Choroid plexus epithelial cell (primary cell): ENCODE measurements around the gene ECI1.
"Not testable (repeated sequence)": the region's sequence is repeated elsewhere in the genome, so short reads cannot be mapped to it uniquely, and the experiment has no call there.

Experiments used
- DNase-seq: peaks from one replicate; pipeline ENCODE4 v3.0.0-alpha.2; 2010; ENCODE audit warnings: low read depth
- H3K4me3 ChIP-seq: 2 replicates; pipeline ENCODE4 v1.5.1; 2011; ENCODE audit warnings: low read depth, mild to moderate bottlenecking, control low read depth, low read length, moderate library complexity
- TF ChIP-seq, protein P1 (sequence below): conservative IDR thresholded peaks from 2 replicates; pipeline ENCODE4 v1.5.1; 2011; ENCODE audit warnings: low read depth, mild to moderate bottlenecking, control low read depth, inconsistent platforms, low read length, moderate library complexity

Gene ECI1

DNA sequence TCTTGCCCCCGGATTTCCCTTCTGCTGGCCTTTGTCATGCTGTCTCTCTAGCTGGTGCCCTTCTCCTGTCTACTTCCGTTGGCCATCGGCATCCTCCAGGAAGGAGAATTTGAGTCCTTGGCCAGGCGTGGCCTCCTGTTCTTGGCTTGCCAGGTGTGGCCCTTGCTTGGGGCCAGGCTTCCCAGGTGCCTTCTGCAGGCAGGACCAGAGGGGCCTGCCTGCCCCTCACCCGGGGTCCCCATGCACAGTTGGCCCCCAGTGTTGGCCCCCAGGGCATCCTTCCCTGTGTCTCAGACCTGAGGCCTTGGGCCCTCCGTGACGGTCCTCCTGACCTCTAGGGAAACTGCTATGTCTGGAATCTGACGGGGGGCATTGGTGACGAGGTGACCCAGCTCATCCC, 43.5 kb downstream of the ECI1 start:
- TF ChIP-seq, protein P1, sequence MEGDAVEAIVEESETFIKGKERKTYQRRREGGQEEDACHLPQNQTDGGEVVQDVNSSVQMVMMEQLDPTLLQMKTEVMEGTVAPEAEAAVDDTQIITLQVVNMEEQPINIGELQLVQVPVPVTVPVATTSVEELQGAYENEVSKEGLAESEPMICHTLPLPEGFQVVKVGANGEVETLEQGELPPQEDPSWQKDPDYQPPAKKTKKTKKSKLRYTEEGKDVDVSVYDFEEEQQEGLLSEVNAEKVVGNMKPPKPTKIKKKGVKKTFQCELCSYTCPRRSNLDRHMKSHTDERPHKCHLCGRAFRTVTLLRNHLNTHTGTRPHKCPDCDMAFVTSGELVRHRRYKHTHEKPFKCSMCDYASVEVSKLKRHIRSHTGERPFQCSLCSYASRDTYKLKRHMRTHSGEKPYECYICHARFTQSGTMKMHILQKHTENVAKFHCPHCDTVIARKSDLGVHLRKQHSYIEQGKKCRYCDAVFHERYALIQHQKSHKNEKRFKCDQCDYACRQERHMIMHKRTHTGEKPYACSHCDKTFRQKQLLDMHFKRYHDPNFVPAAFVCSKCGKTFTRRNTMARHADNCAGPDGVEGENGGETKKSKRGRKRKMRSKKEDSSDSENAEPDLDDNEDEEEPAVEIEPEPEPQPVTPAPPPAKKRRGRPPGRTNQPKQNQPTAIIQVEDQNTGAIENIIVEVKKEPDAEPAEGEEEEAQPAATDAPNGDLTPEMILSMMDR = no peak
- no peak for DNase-seq
- no peak overlapping the region for H3K4me3 ChIP-seq

DNA sequence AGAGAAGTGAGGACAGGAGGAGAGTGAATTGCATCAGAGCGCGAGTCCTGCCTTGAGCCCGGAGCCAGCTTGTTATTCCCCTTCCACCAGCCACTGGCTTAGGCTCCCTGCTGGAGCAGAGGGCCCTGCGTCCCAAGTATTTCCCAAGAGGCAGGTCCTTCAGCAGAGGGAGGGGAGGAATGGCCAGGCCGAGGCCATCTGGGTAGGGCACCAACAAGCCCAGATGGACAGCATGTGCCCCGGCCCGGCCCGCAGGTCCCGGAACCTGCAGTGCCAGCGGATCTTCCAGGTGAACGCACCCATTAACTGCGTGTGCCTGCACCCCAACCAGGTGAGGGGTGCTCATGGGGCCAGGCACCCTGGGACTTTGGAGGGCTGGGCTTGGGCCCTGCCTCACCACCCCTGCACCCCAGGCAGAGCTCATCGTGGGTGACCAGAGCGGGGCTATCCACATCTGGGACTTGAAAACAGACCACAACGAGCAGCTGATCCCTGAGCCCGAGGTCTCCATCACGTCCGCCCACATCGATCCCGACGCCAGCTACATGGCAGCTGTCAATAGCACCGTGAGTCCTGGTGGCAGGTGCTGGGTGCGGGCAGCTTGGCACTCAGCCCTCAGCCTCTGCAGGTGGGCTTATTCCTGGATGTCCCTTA, 44.5 kb downstream of the ECI1 start:
- no peak overlapping the region for H3K4me3 ChIP-seq
- peak; percentile 20 for DNase-seq
- TF ChIP-seq, protein P1 = no peak

DNA sequence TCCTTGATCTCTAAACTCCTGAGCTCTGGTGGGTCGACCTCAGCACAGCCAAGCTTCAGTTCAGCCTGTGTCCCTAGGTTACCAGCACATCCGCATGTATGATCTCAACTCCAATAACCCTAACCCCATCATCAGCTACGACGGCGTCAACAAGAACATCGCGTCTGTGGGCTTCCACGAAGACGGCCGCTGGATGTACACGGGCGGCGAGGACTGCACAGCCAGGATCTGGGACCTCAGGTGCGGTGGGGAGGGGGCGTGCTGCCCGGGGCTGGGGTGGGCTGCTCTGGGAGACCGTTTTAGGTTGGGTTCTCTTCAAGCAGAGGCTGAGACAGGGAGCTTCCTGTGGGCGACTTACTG, 45.0 kb downstream of the ECI1 start:
- TF ChIP-seq, protein P1 = no peak
- no peak for DNase-seq
- H3K4me3 ChIP-seq = peak overlapping the region; percentile 79

DNA sequence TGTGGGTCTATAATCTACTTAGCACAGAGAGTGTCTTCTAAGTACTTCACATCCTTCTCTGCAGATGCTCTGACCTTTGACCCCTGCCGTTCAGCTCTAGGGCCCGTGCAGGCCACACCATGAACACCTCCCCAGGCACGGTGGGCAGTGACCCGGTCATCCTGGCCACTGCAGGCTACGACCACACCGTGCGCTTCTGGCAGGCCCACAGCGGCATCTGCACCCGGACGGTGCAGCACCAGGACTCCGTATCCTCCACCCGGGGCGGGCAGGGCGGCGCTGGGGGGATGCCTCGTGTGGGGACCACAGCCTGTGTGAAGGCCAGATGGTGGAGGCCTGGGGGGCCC, 45.4 kb downstream of the ECI1 start:
- TF ChIP-seq, protein P1 = no peak
- DNase-seq = no peak

DNA sequence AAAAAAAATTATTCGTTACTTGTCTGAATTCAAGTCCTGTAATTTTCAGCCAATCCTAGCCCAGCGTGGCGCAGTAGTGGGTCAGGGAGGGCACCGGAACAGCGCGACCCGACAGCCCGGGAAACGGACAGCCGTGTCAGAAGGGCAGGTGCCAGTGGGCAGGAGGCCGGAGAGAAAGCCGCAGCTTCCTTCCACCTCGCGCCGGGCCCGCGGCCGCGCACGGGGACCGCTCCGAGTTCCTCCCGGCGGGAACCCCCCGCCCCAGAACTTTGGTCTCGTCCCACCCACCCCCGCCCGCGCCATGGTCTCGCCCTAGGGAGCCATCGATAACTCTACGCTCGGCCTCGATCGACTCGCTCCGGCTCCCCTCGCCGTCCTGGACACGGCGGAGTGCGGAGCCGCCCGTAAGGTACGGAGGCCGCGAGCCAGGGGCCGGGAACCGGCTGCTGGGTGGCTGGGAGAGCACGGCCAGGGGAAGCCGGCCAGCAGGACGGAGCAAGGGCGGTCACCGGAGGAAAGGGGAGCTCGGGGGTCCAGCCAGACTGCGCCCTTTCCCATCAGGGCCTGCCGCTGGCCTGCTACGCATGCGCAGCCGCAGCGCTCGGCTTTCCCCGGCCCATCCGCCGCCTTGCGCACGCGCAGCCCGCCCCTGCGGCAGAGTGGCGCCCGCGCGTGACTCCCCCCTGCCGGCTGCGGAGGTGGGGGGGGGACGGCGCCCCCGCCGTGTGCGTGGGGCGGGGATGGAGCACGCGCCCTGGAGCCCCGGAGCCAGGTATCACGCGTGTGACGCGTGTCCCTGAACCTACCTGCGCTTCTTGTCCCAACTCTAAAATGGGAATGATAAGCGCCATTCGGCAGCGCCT, 46.1 kb downstream of the ECI1 start, which contains the start of gene MLST8:
Gene MLST8 (plus strand): TSS at position 351 of the 863 bp plus-strand sequence. CDS start 632 bp downstream, outside the sequence.
- TF ChIP-seq, protein P1 = no peak
- peak within 1 kb of the TSS; percentile 79 for H3K4me3 ChIP-seq
- DNase-seq = peak; percentile 90

More for the DNA sequence above, 45.4 kb downstream of the ECI1 start:
- peak overlapping the region; percentile 79 for H3K4me3 ChIP-seq

DNA sequence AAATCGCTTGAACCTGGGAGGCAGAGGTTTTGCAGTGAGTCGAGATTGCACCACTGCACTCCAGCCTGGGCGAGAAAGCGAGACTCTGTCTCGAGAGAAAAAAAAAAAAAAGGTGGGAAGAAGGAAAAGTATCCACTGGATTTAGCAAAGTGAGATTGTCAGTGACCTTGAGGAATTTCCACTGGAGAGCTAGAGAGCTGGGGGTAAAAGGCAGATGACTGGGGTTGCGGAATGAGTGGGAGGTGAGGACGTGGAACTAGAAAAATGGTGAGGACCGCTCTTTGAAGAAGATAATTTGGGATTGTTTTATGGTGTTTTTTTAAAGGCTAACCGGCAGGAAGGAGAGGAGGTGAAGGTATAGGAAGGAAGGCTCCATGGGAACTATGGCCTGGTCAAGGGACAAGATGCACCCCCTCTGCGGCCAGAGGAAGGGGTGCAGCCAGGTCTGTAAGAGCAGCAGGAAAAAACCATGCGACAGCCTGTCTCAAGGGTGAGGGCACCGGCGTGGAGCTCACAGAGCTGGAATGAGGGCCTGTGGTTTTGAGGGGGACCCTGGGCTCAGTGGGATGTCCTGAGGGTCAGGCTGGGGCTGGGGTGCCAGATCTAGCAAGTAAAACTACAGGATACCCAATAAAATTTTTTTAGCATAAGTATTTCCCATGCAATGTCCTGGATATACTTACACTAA, 46.8 kb downstream of the ECI1 start:
- TF ChIP-seq, protein P1 = no peak
- peak overlapping the region; percentile 79 for H3K4me3 ChIP-seq
- DNase-seq = no peak

DNA sequence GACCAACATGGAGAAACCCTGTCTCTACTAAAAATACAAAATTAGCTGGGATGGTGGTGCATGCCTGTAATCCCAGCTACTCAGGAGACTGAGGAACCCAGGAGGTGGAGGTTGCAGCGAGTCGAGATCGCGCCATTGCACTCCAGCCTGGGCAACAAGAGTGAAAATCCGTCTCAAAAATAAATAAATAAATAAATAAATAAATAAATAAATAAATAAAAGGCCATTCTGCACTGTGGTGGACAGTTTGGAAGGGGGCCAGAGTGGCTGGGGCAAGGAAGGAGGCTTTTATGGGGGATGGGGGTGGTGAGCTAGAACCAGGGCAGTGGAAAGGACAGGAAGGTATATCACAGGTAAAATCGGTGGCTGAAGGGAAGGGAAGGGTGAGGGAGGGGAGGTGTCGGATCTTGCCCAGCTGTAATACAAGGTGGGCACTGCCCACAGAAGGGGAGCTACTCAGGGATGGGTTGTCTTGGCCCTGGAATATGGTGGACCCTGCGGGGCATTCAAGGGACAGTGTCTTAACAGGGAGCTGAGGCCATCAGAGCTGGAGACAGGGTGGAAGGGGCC, 48.2 kb downstream of the ECI1 start:
- DNase-seq, H3K4me3 ChIP-seq: not testable (repeated sequence)
